GM23338 (cell line): ENCODE results near the gene KPTN.

Experiments
- CREB1 ChIP-seq: fragments of 250-450 bp; sonication (Bioruptor Pico); IDR thresholded peaks from 2 replicates; pipeline ENCODE4 v1.5.0; 2020; ENCODE audit warnings: low read depth, mild to moderate bottlenecking, moderate library complexity
- EZH2 ChIP-seq: fragments of 200-600 bp; sonication (generic); IDR thresholded peaks from one replicate; pipeline ENCODE4 v1.8.0; 2017; ENCODE audit warnings: antibody characterized with exemption, mild to moderate bottlenecking, low read depth; ENCODE audit not compliant: unreplicated experiment
- EZH2phosphoT487 ChIP-seq: fragments of 200-600 bp; sonication (generic); IDR thresholded peaks from one replicate; pipeline ENCODE4 v1.8.1; 2018; ENCODE audit warnings: antibody characterized with exemption; ENCODE audit not compliant: unreplicated experiment
- JUNB ChIP-seq: IDR thresholded peaks from one replicate; pipeline ENCODE4 v1.6.1; 2016; ENCODE audit warnings: antibody characterized with exemption; ENCODE audit not compliant: unreplicated experiment
- NANOG ChIP-seq: IDR thresholded peaks from 2 replicates; pipeline ENCODE4 v1.6.1; 2016; ENCODE audit warnings: antibody characterized with exemption, borderline replicate concordance
- POLR2AphosphoS5 ChIP-seq: IDR thresholded peaks from 2 replicates; pipeline ENCODE4 v1.6.1; 2016; ENCODE audit warnings: antibody characterized with exemption, low read depth
- STAT1 ChIP-seq: IDR thresholded peaks from one replicate; pipeline ENCODE4 v1.6.1; 2016; ENCODE audit warnings: antibody characterized with exemption; ENCODE audit not compliant: unreplicated experiment
- ZNF114 ChIP-seq: fragments of 250-450 bp; sonication (Bioruptor Pico); IDR thresholded peaks from 2 replicates; pipeline ENCODE4 v1.5.0; 2020; ENCODE audit warnings: mild to moderate bottlenecking, moderate library complexity
- ZNF331 ChIP-seq: fragments of 250-450 bp; sonication (Bioruptor Pico); IDR thresholded peaks from 2 replicates; pipeline ENCODE4 v1.5.0; 2020; ENCODE audit warnings: low read depth, mild to moderate bottlenecking, moderate library complexity
- TF ChIP-seq, protein P1 (sequence below): IDR thresholded peaks from one replicate; pipeline ENCODE4 v1.6.1; 2018; ENCODE audit warnings: antibody characterized with exemption; ENCODE audit not compliant: unreplicated experiment
- TF ChIP-seq, protein P2 (sequence below), 2 experiments: fragments of 200-600 bp in 1 of 2; sonication (generic) in 1 of 2; conservative IDR thresholded peaks; 2 replicates each; pipeline versions ENCODE4 v1.5.1 to v1.6.1; 2016 to 2017; ENCODE audit warnings: antibody characterized with exemption in 2 of 2, low read depth in 2 of 2, mild to moderate bottlenecking in 2 of 2, moderate library complexity in 1 of 2
- TF ChIP-seq, protein P3 (sequence below): IDR thresholded peaks from 2 replicates; pipeline ENCODE4 v1.6.1; 2016; ENCODE audit warnings: antibody characterized with exemption
- TF ChIP-seq, protein P4 (sequence below): fragments of 250-450 bp; sonication (Bioruptor Pico); IDR thresholded peaks from 2 replicates; pipeline ENCODE4 v1.5.0; 2020; ENCODE audit warnings: mild to moderate bottlenecking, moderate library complexity

DNA sequence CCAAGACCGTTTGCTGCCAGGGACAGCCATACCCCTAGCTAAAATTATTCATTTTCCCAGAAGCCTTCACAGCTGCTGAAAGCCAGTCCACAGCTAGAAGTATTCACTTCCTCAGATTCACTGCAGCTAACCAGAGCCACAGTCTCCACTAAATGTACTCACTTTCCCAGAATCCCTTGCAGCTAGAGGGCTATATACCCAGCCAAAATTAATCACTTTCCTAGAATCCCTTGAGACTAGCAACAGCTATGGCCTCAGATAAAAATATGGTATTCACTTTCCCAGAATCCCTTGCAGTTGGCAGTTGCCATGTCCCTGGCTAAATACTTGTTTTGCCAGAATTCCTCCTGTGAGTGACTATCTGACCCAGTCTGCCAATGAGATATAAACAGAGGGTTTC lies 50.9 kb downstream of the KPTN start:
- TF ChIP-seq, protein P1, sequence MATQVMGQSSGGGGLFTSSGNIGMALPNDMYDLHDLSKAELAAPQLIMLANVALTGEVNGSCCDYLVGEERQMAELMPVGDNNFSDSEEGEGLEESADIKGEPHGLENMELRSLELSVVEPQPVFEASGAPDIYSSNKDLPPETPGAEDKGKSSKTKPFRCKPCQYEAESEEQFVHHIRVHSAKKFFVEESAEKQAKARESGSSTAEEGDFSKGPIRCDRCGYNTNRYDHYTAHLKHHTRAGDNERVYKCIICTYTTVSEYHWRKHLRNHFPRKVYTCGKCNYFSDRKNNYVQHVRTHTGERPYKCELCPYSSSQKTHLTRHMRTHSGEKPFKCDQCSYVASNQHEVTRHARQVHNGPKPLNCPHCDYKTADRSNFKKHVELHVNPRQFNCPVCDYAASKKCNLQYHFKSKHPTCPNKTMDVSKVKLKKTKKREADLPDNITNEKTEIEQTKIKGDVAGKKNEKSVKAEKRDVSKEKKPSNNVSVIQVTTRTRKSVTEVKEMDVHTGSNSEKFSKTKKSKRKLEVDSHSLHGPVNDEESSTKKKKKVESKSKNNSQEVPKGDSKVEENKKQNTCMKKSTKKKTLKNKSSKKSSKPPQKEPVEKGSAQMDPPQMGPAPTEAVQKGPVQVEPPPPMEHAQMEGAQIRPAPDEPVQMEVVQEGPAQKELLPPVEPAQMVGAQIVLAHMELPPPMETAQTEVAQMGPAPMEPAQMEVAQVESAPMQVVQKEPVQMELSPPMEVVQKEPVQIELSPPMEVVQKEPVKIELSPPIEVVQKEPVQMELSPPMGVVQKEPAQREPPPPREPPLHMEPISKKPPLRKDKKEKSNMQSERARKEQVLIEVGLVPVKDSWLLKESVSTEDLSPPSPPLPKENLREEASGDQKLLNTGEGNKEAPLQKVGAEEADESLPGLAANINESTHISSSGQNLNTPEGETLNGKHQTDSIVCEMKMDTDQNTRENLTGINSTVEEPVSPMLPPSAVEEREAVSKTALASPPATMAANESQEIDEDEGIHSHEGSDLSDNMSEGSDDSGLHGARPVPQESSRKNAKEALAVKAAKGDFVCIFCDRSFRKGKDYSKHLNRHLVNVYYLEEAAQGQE, result no peak
- TF ChIP-seq EZH2 (no peak), CREB1 (no peak), POLR2AphosphoS5 (no peak), JUNB (no peak), EZH2phosphoT487 (no peak), STAT1 (no peak), ZNF331 (CRISPR knock-in tag) (no peak), NANOG (no peak), ZNF114 (CRISPR knock-in tag) (no peak)
- TF ChIP-seq, protein P2, sequence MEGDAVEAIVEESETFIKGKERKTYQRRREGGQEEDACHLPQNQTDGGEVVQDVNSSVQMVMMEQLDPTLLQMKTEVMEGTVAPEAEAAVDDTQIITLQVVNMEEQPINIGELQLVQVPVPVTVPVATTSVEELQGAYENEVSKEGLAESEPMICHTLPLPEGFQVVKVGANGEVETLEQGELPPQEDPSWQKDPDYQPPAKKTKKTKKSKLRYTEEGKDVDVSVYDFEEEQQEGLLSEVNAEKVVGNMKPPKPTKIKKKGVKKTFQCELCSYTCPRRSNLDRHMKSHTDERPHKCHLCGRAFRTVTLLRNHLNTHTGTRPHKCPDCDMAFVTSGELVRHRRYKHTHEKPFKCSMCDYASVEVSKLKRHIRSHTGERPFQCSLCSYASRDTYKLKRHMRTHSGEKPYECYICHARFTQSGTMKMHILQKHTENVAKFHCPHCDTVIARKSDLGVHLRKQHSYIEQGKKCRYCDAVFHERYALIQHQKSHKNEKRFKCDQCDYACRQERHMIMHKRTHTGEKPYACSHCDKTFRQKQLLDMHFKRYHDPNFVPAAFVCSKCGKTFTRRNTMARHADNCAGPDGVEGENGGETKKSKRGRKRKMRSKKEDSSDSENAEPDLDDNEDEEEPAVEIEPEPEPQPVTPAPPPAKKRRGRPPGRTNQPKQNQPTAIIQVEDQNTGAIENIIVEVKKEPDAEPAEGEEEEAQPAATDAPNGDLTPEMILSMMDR (conservative IDR thresholded peaks at IDR 0.05; ENCODE audit: low read depth in 2 of 2), result no peak
- TF ChIP-seq, protein P3, sequence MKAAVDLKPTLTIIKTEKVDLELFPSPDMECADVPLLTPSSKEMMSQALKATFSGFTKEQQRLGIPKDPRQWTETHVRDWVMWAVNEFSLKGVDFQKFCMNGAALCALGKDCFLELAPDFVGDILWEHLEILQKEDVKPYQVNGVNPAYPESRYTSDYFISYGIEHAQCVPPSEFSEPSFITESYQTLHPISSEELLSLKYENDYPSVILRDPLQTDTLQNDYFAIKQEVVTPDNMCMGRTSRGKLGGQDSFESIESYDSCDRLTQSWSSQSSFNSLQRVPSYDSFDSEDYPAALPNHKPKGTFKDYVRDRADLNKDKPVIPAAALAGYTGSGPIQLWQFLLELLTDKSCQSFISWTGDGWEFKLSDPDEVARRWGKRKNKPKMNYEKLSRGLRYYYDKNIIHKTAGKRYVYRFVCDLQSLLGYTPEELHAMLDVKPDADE, result no peak
- TF ChIP-seq, protein P4, sequence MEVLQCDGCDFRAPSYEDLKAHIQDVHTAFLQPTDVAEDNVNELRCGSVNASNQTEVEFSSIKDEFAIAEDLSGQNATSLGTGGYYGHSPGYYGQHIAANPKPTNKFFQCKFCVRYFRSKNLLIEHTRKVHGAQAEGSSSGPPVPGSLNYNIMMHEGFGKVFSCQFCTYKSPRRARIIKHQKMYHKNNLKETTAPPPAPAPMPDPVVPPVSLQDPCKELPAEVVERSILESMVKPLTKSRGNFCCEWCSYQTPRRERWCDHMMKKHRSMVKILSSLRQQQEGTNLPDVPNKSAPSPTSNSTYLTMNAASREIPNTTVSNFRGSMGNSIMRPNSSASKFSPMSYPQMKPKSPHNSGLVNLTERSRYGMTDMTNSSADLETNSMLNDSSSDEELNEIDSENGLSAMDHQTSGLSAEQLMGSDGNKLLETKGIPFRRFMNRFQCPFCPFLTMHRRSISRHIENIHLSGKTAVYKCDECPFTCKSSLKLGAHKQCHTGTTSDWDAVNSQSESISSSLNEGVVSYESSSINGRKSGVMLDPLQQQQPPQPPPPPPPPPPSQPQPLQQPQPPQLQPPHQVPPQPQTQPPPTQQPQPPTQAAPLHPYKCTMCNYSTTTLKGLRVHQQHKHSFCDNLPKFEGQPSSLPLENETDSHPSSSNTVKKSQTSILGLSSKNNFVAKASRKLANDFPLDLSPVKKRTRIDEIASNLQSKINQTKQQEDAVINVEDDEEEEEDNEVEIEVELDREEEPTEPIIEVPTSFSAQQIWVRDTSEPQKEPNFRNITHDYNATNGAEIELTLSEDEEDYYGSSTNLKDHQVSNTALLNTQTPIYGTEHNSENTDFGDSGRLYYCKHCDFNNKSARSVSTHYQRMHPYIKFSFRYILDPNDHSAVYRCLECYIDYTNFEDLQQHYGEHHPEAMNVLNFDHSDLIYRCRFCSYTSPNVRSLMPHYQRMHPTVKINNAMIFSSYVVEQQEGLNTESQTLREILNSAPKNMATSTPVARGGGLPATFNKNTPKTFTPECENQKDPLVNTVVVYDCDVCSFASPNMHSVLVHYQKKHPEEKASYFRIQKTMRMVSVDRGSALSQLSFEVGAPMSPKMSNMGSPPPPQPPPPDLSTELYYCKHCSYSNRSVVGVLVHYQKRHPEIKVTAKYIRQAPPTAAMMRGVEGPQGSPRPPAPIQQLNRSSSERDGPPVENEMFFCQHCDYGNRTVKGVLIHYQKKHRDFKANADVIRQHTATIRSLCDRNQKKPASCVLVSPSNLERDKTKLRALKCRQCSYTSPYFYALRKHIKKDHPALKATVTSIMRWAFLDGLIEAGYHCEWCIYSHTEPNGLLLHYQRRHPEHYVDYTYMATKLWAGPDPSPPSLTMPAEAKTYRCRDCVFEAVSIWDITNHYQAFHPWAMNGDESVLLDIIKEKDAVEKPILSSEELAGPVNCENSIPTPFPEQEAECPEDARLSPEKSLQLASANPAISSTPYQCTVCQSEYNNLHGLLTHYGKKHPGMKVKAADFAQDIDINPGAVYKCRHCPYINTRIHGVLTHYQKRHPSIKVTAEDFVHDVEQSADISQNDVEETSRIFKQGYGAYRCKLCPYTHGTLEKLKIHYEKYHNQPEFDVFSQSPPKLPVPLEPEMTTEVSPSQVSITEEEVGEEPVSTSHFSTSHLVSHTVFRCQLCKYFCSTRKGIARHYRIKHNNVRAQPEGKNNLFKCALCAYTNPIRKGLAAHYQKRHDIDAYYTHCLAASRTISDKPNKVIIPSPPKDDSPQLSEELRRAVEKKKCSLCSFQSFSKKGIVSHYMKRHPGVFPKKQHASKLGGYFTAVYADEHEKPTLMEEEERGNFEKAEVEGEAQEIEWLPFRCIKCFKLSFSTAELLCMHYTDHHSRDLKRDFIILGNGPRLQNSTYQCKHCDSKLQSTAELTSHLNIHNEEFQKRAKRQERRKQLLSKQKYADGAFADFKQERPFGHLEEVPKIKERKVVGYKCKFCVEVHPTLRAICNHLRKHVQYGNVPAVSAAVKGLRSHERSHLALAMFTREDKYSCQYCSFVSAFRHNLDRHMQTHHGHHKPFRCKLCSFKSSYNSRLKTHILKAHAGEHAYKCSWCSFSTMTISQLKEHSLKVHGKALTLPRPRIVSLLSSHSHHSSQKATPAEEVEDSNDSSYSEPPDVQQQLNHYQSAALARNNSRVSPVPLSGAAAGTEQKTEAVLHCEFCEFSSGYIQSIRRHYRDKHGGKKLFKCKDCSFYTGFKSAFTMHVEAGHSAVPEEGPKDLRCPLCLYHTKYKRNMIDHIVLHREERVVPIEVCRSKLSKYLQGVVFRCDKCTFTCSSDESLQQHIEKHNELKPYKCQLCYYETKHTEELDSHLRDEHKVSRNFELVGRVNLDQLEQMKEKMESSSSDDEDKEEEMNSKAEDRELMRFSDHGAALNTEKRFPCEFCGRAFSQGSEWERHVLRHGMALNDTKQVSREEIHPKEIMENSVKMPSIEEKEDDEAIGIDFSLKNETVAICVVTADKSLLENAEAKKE (CRISPR knock-in tag), result no peak
